Activated CD4-positive, alpha-beta memory T cell treated with anti-CD3 and anti-CD28 coated beads for 36 hours (primary cell): ENCODE measurements around the gene NAXE. TPM values are rescaled to one million over a fixed set of nuclear protein-coding genes. Genes with fewer than 3 reads are reported as not detected.
A peak's percentile ranks its signal among the peaks of the same experiment; 100 is the strongest.
"Not testable (repeated sequence)": the region's sequence is repeated elsewhere in the genome, so short reads cannot be mapped to it uniquely, and the experiment has no call there.

Source experiments
- CTCF ChIA-PET: fragments of 350-600 bp; sonication (Branson Sonifier 250); formaldehyde crosslinking; loops from one replicate; lab custom pipeline; 2021; ENCODE audit warnings: antibody characterized with exemption, inconsistent platforms; lab: Charles Lee
- POLR2A ChIA-PET: fragments of 350-600 bp; sonication (Branson Sonifier 250); formaldehyde crosslinking; loops from one replicate; lab custom pipeline; 2021; ENCODE audit warnings: antibody characterized with exemption; lab: Charles Lee
- DNase-seq: peaks from one replicate; pipeline ENCODE4 v3.0.0-alpha.2; 2020
- H3K27ac Mint-ChIP-seq: one replicate; pipeline ENCODE4 v1.8.0; 2021; ENCODE audit warnings: mixed read lengths
- H3K27me3 Mint-ChIP-seq: one replicate; pipeline ENCODE4 v1.8.0; 2021; ENCODE audit warnings: mixed read lengths
- H3K36me3 Mint-ChIP-seq: one replicate; pipeline ENCODE4 v1.8.0; 2021; ENCODE audit warnings: mixed read lengths
- H3K4me1 Mint-ChIP-seq: one replicate; pipeline ENCODE4 v1.8.0; 2021; ENCODE audit warnings: low read depth, mixed read lengths
- H3K4me3 Mint-ChIP-seq: one replicate; pipeline ENCODE4 v1.8.0; 2021; ENCODE audit warnings: mild to moderate bottlenecking, mixed read lengths
- H3K9me3 Mint-ChIP-seq: one replicate; pipeline ENCODE4 v1.8.0; 2021; ENCODE audit warnings: mixed read lengths
- intact Hi-C: fragments of 100-400 bp; cut with micrococcal nuclease; formaldehyde crosslinking; loops from one replicate; pipeline ENCODE4 v1.15.1; 2023
- total RNA-seq, 2 experiments: library from RNA; stranded (reverse); gene quantifications; one replicate each; pipeline ENCODE4 v1.2.3, GENCODE V29; 2021

The NAXE gene
- total RNA-seq, 2 experiments from 2014 or later = 73.6 to 76.7 TPM

GRCh38 chr1:156608036-156608674 is 16.6 kb downstream of the NAXE start:
- intact Hi-C loops = loop anchor here (1.0 kb wide), 4 partner anchors 24 to 223 kb away; no protein-coding TSS in a partner anchor
- Mint-ChIP-seq H3K4me3 (no peak overlapping the region), H3K9me3 (no peaks in the 10 kb centered on the region), H3K27me3 (peaks cover 9% of the 10 kb centered on the region), H3K4me1 (peaks cover 3% of the 10 kb centered on the region), H3K36me3 (no peaks in the 10 kb centered on the region), H3K27ac (no peak overlapping the region)
- POLR2A ChIA-PET = no interaction called here
- peak; percentile 66 for DNase-seq
- CTCF ChIA-PET = interaction anchor here (0.6 to 1.8 kb wide), 27 partner anchors 7 to 272 kb away, joined by 3 to 78 read pairs (median 4); partner anchors contain the start of genes NAXE and TTC24

GRCh38 chr1:156608981-156609380 is 17.4 kb downstream of the NAXE start:
- Mint-ChIP-seq H3K27ac (no peak overlapping the region), H3K4me3 (no peak overlapping the region), H3K36me3 (no peaks in the 10 kb centered on the region), H3K27me3 (peaks cover 9% of the 10 kb centered on the region), H3K9me3 (no peaks in the 10 kb centered on the region), H3K4me1 (peaks cover 2% of the 10 kb centered on the region)
- peak; percentile 71 for DNase-seq
- CTCF ChIA-PET = interaction anchor here (0.6 to 1.8 kb wide), 24 partner anchors 8 to 230 kb away, joined by 3 to 78 read pairs (median 4); partner anchors contain the start of genes NAXE and TTC24
- POLR2A ChIA-PET = no interaction called here
- intact Hi-C loops = loop anchor here (1.0 kb wide), 5 partner anchors 15 to 224 kb away; no protein-coding TSS in a partner anchor

GRCh38 chr1:156610072-156610471 is 18.5 kb downstream of the NAXE start:
- DNase-seq, H3K4me1 Mint-ChIP-seq, H3K27me3 Mint-ChIP-seq, H3K36me3 Mint-ChIP-seq, POLR2A ChIA-PET, H3K9me3 Mint-ChIP-seq, intact Hi-C loops, H3K4me3 Mint-ChIP-seq, H3K27ac Mint-ChIP-seq: not testable (repeated sequence)
- CTCF ChIA-PET = interaction anchor here (0.7 kb wide), 1 partner anchor 29 kb away, joined by 4 read pairs; no protein-coding TSS in a partner anchor

GRCh38 chr1:156612666-156613065 is 21.1 kb downstream of the NAXE start:
- Mint-ChIP-seq H3K4me1 (peaks cover 2% of the 10 kb centered on the region), H3K27ac (no peak overlapping the region), H3K27me3 (peaks cover 20% of the 10 kb centered on the region), H3K36me3 (no peaks in the 10 kb centered on the region), H3K4me3 (no peak overlapping the region), H3K9me3 (no peaks in the 10 kb centered on the region)
- intact Hi-C loops = no loop called here
- no peak for DNase-seq
- ChIA-PET CTCF (interaction anchor here (0.9 to 4.9 kb wide), 11 partner anchors 12 to 227 kb away, joined by 3 to 32 read pairs (median 6); no protein-coding TSS in a partner anchor), POLR2A (interaction anchor here (0.6 kb wide), 1 partner anchor 236 kb away, joined by 4 read pairs; no protein-coding TSS in a partner anchor)

- no peak for DNase-seq
- ChIA-PET POLR2A (no interaction called here), CTCF (no interaction called here)
- Mint-ChIP-seq H3K9me3 (no peaks in the 10 kb centered on the region), H3K27me3 (peaks cover 36% of the 10 kb centered on the region), H3K4me1 (no peaks in the 10 kb centered on the region), H3K36me3 (no peaks in the 10 kb centered on the region), H3K4me3 (no peak overlapping the region), H3K27ac (no peak overlapping the region)
- intact Hi-C loops = no loop called here
Observed at GRCh38 chr1:156615946-156616345, 24.4 kb downstream of the NAXE start.

- POLR2A ChIA-PET = no interaction called here
- no peaks in the 10 kb centered on the region for H3K4me1 Mint-ChIP-seq
- DNase-seq = no peak
- no peaks in the 10 kb centered on the region for H3K36me3 Mint-ChIP-seq
- no peak overlapping the region for H3K4me3 Mint-ChIP-seq
- H3K27me3 Mint-ChIP-seq = peaks cover 37% of the 10 kb centered on the region
- no peaks in the 10 kb centered on the region for H3K9me3 Mint-ChIP-seq
- intact Hi-C loops = no loop called here
- H3K27ac Mint-ChIP-seq = no peak overlapping the region
- CTCF ChIA-PET = interaction anchor here (1.0 to 3.9 kb wide), 4 partner anchors 8 to 35 kb away, joined by 3 to 15 read pairs (median 4); no protein-coding TSS in a partner anchor
Observed at GRCh38 chr1:156616463-156616862, 24.9 kb downstream of the NAXE start.

- peaks cover 42% of the 10 kb centered on the region for H3K27me3 Mint-ChIP-seq
- H3K27ac Mint-ChIP-seq = no peak within 1 kb of the TSS
- H3K36me3 Mint-ChIP-seq = no peaks in the 10 kb centered on the region
- intact Hi-C loops = no loop called here
- H3K4me3 Mint-ChIP-seq = no peak within 1 kb of the TSS
- POLR2A ChIA-PET = no interaction called here
- peaks cover 1% of the 10 kb centered on the region for H3K4me1 Mint-ChIP-seq
- no peaks in the 10 kb centered on the region for H3K9me3 Mint-ChIP-seq
- CTCF ChIA-PET = interaction anchor here (0.7 to 3.9 kb wide), 10 partner anchors 8 to 233 kb away, joined by 3 to 15 read pairs (median 4); partner anchors contain the start of genes CRABP2 and IQGAP3
- DNase-seq = peak; percentile 29
Observed at GRCh38 chr1:156618853-156619581, 27.4 kb downstream of the NAXE start, which contains the start of gene HAPLN2. Gene HAPLN2, plus strand, starts transcription at chr1:156619415. Its CDS starts 4,076 bp downstream, at chr1:156623491.

- Mint-ChIP-seq H3K27me3 (peaks cover 45% of the 10 kb centered on the region), H3K27ac (no peak overlapping the region), H3K36me3 (no peaks in the 10 kb centered on the region), H3K9me3 (no peaks in the 10 kb centered on the region), H3K4me3 (no peak overlapping the region), H3K4me1 (peaks cover 4% of the 10 kb centered on the region)
- ChIA-PET CTCF (interaction anchor here (0.7 to 3.9 kb wide), 14 partner anchors 8 to 234 kb away, joined by 3 to 15 read pairs (median 4); partner anchors contain the start of genes CRABP2 and IQGAP3), POLR2A (no interaction called here)
- intact Hi-C loops = no loop called here
- DNase-seq = no peak
Observed at GRCh38 chr1:156619582-156619955, 28.0 kb downstream of the NAXE start.

GRCh38 chr1:156622581-156623297 is 31.2 kb downstream of the NAXE start:
- POLR2A ChIA-PET = no interaction called here

GRCh38 chr1:156623946-156624813 is 32.6 kb downstream of the NAXE start:
- intact Hi-C loops = loop anchor here (1.0 kb wide), 1 partner anchor 15 kb away; no protein-coding TSS in a partner anchor
- peaks cover 54% of the 10 kb centered on the region for H3K27me3 Mint-ChIP-seq
- DNase-seq = peak; percentile 55
- no peaks in the 10 kb centered on the region for H3K36me3 Mint-ChIP-seq
- no peak overlapping the region for H3K27ac Mint-ChIP-seq
- H3K4me3 Mint-ChIP-seq = peak overlapping the region; percentile 45
- ChIA-PET CTCF (interaction anchor here (0.6 to 9.6 kb wide), 37 partner anchors 11 to 238 kb away, joined by 3 to 209 read pairs (median 5); partner anchors contain the start of genes BCAN, CRABP2, GPATCH4 and HDGF), POLR2A (no interaction called here)
- no peaks in the 10 kb centered on the region for H3K9me3 Mint-ChIP-seq
- H3K4me1 Mint-ChIP-seq = peaks cover 10% of the 10 kb centered on the region

More at GRCh38 chr1:156622581-156623297, 31.2 kb downstream of the NAXE start:
- Mint-ChIP-seq H3K4me1 (peaks cover 10% of the 10 kb centered on the region), H3K27ac (no peak overlapping the region), H3K27me3 (peaks cover 53% of the 10 kb centered on the region), H3K36me3 (no peaks in the 10 kb centered on the region), H3K4me3 (peak overlapping the region; percentile 41), H3K9me3 (no peaks in the 10 kb centered on the region)
- intact Hi-C loops = no loop called here
- CTCF ChIA-PET = interaction anchor here (1.2 to 9.6 kb wide), 9 partner anchors 10 to 305 kb away, joined by 3 to 209 read pairs (median 19); partner anchors contain the start of genes BCAN and CRABP2
- DNase-seq = no peak
